Measurements from ENCODE around the gene TGFB2.

- no peak for TF ChIP-seq POLR2A (IDR thresholded peaks at IDR 0.05; ENCODE audit: low read length)
- no peak for TF ChIP-seq GATA1 (IDR thresholded peaks at IDR 0.05; ENCODE audit: low read depth, low read length)
Observed at GRCh38 chr1:218412171-218412570, 67.0 kb downstream of the TGFB2 start.

Measured in erythroblast (primary cell).